ENCODE data around the gene KIFC3.

DNA sequence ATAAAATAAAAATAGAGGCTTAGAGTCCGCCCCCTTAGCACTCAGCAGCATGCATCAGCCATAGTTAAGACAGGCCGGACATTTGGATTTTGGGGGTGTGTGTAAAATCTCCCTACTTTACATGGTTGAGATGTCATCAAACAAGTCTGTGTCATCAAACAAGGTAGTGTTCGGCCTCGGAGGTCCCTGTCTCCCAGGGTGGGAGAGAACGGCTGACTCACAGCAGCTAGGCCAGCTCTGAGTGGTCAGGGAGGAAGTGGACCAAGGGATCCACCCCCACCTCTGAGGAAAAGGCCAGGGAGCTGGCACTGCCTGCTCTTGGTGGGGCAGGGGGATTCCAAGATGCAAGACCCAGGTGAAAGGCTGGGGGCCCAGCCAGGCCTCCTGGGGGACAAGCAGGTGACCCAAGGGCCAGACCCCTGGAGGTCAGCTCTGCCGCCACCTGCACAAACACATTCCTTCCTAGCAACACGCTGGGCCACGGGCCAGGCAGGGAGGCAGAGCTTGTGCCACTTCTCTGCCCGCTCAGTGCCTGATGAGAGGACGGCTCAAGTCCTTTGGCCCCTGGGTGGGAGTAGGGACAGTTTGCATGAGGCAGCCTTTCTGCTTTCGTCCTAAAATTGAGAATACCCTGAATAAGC, 28.5 kb downstream of the KIFC3 start:
- TF ChIP-seq, protein P1, sequence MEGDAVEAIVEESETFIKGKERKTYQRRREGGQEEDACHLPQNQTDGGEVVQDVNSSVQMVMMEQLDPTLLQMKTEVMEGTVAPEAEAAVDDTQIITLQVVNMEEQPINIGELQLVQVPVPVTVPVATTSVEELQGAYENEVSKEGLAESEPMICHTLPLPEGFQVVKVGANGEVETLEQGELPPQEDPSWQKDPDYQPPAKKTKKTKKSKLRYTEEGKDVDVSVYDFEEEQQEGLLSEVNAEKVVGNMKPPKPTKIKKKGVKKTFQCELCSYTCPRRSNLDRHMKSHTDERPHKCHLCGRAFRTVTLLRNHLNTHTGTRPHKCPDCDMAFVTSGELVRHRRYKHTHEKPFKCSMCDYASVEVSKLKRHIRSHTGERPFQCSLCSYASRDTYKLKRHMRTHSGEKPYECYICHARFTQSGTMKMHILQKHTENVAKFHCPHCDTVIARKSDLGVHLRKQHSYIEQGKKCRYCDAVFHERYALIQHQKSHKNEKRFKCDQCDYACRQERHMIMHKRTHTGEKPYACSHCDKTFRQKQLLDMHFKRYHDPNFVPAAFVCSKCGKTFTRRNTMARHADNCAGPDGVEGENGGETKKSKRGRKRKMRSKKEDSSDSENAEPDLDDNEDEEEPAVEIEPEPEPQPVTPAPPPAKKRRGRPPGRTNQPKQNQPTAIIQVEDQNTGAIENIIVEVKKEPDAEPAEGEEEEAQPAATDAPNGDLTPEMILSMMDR (IDR thresholded peaks at IDR 0.05): no peak
- TF ChIP-seq POLR2A (IDR thresholded peaks at IDR 0.05): no peak

Data from heart left ventricle (tissue), 13 donors.